AG10803 (cell line): ENCODE measurements around the gene SLC9A3.
"Not testable (repeated sequence)": the region's sequence is repeated elsewhere in the genome, so short reads cannot be mapped to it uniquely, and the experiment has no call there.

Experiments used
- DNase-seq: peaks from one replicate; pipeline ENCODE4 v3.0.0; 2010; ENCODE audit warnings: low read depth
- H3K4me3 ChIP-seq: 2 replicates; pipeline ENCODE4 v1.5.1; 2011; ENCODE audit warnings: mild to moderate bottlenecking, low read length, control low read depth
- TF ChIP-seq, protein P1 (sequence below): conservative IDR thresholded peaks from 2 replicates; pipeline ENCODE4 v1.5.1; 2011; ENCODE audit warnings: mild to moderate bottlenecking, low read length, control low read depth, inconsistent platforms

SLC9A3 gene

DNA sequence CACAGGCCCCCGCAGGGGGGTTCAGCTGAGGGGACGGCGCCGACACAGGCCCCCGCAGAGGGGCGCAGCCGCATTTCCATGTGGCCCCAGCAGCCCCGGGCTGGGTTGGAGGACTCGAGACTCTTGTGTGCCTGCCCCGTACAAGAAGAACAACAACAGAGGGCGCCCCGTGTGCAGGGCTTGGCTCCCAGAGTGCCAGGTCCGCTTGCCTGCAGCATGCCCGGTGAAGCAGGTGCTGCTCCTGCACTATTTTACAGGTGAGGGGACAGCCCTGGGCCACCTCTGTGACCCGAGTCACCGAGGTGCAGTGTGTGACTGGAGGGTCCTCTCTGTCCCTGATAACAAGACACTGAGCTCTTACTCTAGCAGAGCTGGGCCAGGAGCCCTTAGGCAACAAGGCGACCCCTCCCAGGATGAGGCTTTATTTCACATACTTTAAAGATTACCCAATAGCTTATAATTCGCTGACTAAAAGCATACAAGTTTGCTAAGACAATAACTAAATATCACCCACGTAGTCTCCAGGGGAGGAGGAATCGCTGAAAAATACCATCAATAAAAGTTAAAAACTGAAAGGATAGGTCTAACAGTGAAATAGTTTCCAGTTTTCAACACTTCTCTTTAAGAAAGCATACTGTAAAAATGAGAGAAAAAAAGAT, 41.7 kb upstream of the SLC9A3 start:
- DNase-seq = peak; percentile 10
- no peak overlapping the region for H3K4me3 ChIP-seq
- TF ChIP-seq, protein P1, sequence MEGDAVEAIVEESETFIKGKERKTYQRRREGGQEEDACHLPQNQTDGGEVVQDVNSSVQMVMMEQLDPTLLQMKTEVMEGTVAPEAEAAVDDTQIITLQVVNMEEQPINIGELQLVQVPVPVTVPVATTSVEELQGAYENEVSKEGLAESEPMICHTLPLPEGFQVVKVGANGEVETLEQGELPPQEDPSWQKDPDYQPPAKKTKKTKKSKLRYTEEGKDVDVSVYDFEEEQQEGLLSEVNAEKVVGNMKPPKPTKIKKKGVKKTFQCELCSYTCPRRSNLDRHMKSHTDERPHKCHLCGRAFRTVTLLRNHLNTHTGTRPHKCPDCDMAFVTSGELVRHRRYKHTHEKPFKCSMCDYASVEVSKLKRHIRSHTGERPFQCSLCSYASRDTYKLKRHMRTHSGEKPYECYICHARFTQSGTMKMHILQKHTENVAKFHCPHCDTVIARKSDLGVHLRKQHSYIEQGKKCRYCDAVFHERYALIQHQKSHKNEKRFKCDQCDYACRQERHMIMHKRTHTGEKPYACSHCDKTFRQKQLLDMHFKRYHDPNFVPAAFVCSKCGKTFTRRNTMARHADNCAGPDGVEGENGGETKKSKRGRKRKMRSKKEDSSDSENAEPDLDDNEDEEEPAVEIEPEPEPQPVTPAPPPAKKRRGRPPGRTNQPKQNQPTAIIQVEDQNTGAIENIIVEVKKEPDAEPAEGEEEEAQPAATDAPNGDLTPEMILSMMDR = no peak

DNA sequence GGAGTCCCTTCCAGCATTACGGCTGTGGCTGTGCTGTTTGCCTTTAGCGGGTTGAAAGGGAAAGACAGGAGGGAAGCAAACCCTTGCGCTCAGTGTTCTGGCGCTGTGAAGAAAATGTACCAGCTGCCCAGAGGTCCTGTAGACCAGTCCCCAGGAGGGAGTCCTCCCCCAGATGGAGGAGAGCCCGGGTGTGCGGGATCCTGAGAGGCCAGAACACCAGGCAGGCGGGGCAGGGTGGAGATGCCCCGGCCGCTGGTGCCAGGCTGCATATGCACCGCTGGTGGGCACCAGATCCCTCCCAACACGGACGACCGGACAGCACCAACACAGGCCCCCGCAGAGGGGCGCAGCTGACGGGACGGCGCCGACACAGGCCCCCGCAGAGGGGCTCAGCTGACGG, 37.2 kb upstream of the SLC9A3 start:
- DNase-seq = no peak
- TF ChIP-seq, protein P1 = no peak
- H3K4me3 ChIP-seq = no peak overlapping the region

DNA sequence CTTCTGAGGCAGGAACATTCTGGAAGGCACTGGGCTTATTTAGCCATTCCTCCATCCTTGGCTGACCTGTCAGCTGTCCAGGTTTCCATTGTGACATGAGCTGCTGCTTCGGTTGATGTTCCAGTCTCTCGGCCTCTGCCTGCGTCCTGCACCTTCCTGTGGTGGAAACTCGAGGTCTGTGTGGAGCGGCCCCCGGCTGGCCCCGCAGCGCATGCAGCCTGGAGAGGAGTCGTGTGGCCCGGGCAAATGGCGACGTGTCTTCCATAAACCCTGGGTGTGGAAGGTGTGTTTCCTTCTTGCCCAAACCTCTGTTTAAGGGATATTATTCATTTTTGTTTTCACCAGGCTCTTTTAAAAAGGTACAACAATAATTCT, 36.5 kb upstream of the SLC9A3 start:
- H3K4me3 ChIP-seq = no peak overlapping the region
- TF ChIP-seq, protein P1 = no peak
- DNase-seq = no peak

DNA sequence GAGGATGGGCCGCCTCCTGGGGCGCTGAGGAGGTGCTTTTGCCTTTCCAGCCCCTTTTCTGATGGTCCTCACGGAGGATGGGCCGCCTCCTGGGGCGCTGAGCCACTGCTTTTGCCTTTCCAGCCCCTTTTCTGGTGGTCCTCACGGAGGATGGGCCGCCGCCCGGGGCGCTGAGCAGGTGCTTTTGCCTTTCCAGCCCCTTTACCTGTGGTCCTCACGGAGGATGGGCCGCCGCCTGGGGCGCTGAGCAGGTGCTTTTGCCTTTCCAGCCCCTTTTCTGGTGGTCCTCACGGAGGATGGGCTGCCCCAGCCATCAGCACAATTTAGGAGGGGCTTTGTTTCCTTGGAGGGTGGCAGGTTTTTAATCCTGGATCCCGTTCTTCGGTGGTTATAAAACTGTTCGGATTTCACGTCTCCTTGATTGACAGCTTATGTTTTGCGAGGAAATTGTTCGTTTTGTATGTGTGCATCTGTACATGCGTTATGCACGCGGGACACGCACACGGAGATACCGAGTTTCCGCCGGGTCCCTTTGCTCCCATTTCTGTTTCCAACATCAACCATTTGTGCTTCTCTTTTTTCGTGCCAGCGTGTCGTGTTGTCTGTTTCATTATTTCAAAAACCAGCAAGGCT, 34.7 kb upstream of the SLC9A3 start:
- no peak overlapping the region for H3K4me3 ChIP-seq
- DNase-seq = no peak
- TF ChIP-seq, protein P1 = no peak

DNA sequence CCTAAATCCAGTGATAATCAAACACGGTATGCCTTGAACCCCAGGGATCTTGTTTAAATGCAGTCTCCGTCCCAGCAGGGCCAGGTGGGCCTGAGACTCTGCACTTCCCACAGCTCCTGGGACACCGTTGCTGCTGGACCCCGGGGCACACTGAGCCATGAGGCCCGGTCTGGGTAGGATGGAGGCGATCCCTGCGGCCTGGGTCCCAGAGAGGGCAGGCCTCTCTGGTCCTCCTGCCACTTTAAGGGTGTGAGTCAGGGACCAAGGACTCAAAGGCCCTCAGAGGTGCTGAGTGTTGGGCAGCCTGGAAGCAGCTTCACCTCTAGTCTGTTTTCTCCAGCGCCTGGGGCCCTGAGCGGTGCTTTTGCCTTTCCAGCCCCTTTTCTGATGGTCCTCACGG, 34.1 kb upstream of the SLC9A3 start:
- no peak for DNase-seq
- TF ChIP-seq, protein P1 = no peak
- no peak overlapping the region for H3K4me3 ChIP-seq

DNA sequence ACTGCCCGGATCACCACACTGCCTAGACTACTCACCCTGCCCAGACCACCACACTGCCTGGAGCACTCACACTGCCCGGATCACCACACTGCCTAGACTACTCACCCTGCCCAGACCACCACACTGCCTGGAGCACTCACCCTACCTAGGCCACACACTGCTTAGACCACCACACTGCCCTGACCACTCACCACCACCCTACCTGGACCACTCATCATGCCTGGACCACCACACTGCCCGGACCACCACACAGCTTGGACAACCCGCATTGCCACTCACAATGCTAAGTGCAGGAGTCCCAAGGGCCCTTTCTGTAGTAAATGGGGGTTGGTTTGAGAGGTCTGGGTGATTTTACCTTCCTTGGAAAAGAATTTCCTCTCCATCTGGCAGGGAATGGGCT, 33.7 kb upstream of the SLC9A3 start:
- H3K4me3 ChIP-seq, DNase-seq: not testable (repeated sequence)

DNA sequence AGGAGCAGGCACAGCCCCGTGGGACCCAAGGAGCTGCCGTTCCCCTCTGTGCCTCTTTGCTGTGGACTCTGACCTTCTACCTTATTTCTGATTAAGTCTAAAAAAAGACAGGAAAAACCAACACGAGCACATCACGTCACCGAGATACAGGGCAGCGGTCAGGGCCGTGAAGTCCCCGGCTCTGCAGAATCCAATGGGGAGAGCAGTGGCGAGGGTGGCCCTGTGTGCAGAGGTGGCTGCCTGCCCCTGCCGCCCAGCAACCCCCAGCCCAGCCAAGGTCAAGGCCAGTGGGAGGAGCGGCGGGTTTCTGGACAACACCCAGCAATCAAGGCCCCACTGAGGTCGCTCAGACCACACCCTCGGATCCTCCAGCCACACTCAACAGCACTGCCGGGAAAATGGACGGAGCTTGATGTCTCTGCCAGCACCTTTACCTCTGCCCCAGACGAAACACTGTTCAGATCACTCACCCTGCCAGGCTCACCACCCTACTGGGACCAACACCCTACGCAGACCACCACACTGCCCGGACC, 32.7 kb upstream of the SLC9A3 start:
- DNase-seq = no peak
- no peak overlapping the region for H3K4me3 ChIP-seq
- TF ChIP-seq, protein P1 = no peak
